ENCODE measurements around the gene PCDH1. TPM values are rescaled to one million over a fixed set of nuclear protein-coding genes. Genes with fewer than 3 reads are reported as not detected.

PCDH1 gene
- total and polyA plus RNA-seq, 2 of the 8 experiments (the other 6 are each of a cell fraction or from before 2014, with no cell fraction given): 101 to 102 TPM

DNA sequence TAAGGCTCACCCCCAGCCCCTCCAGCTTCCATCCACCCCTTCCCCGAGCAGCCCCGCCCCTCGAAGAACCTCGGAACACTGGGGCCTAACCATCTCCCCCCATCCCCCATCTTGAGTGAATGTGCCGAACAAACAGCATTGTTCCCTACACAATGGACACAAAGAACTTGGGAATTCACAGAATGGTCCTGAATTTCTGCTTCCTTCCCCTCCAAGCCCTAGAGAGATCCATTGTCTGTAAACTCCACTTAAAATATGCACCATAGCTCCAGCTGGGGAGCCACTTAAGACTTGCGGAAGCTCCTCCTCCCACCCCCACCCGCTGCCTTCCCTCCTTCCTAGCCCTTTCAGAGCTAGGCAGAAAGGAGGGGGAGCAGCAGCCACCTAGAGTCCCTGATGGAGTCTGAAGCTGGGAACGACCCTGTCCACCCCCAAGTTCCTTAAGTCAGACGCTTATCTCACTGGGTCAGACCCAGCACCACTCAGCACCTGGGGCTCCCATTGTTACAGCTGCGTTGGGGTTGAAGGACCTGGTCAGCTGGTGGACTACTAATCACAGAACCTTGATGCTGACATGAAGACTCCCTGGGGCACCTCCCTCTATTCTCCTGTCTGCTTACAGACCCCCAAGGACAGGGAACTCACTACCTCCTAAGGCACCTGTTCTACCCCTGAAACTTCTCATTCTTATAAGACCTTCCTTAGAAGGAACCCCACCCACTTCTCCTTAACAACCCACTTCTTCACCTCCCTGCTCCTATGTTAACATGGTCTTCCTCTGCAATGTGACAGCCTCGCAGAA, 61.4 kb downstream of the PCDH1 start (continued):
- TF ChIP-seq RXRA (IDR thresholded peaks at IDR 0.05; ENCODE audit: insufficient read depth, low read depth, low read length) (peak; percentile 63; the same call in 1 of the 2 replicates), EGR1 (IDR thresholded peaks at IDR 0.05; ENCODE audit: borderline replicate concordance, low read depth, low read length) (peak; percentile 73; the same call in 1 of the 2 replicates), NANOG (IDR thresholded peaks at IDR 0.05; ENCODE audit: insufficient read depth, low read depth, low read length, poor library complexity, severe bottlenecking) (peak; percentile 97), CEBPB (IDR thresholded peaks at IDR 0.05; ENCODE audit: low read depth, low read length) (no peak), JUN (IDR thresholded peaks at IDR 0.05; ENCODE audit: low read depth, low read length) (no peak), TAF1 (IDR thresholded peaks at IDR 0.05; ENCODE audit: low read depth, low read length) (peak; percentile 59; the same call in 1 of the 2 replicates), CREB1 (IDR thresholded peaks at IDR 0.05) (no peak)

Data from H1 (cell line).